CD14-positive monocyte (primary cell): Measurements from ENCODE around the gene DPP6. TPM values are rescaled to one million over a fixed set of nuclear protein-coding genes. Genes with fewer than 3 reads are reported as not detected.

Experiments
- DNase-seq, 3 donors: peaks; one replicate each; pipeline ENCODE4 v3.0.0-alpha.2; 2011 to 2022
- H2AFZ ChIP-seq: 2 replicates; pipeline ENCODE4 v1.6.0; 2012; ENCODE audit warnings: mild to moderate bottlenecking, low read depth, low read length, inconsistent platforms; ENCODE audit not compliant: insufficient read depth, poor library complexity, severe bottlenecking
- H3K27ac ChIP-seq, 2 donors: 1 replicate in 1 of 2; 2 replicates in 1 of 2; pipeline ENCODE4 v1.5.1; 2012 to 2013; ENCODE audit warnings: low read length in 2 of 2, control low read depth in 1 of 2, inconsistent platforms in 1 of 2, low read depth in 1 of 2, mild to moderate bottlenecking in 1 of 2
- H3K27me3 ChIP-seq, 2 donors: one replicate each; pipeline versions ENCODE4 v1.6.0 to v1.6.1; 2011 to 2013; ENCODE audit warnings: low read length in 2 of 2; ENCODE audit not compliant: control insufficient read depth in 2 of 2, insufficient read depth in 2 of 2
- H3K36me3 ChIP-seq, 2 donors: replicated peaks in 1 of 2; 1 replicate in 1 of 2; 2 replicates in 1 of 2; pipeline versions ENCODE4 v1.5.1 to v1.6.1; 2012 to 2013; ENCODE audit warnings: low read length in 2 of 2, control low read depth in 1 of 2, inconsistent platforms in 1 of 2, mild to moderate bottlenecking in 1 of 2; ENCODE audit not compliant: insufficient read depth in 2 of 2, control insufficient read depth in 1 of 2
- H3K4me1 ChIP-seq, 2 donors: 1 replicate in 1 of 2; 2 replicates in 1 of 2; pipeline versions ENCODE4 v1.5.1 to v1.6.1; 2012 to 2013; ENCODE audit warnings: low read length in 2 of 2, control low read depth in 1 of 2, inconsistent platforms in 1 of 2, mild to moderate bottlenecking in 1 of 2, moderate library complexity in 1 of 2; ENCODE audit not compliant: insufficient read depth in 2 of 2, control insufficient read depth in 1 of 2
- H3K4me2 ChIP-seq: replicated peaks from 2 replicates; pipeline ENCODE3; 2012; ENCODE audit warnings: low read length, moderate library complexity, mild to moderate bottlenecking; ENCODE audit not compliant: poor library complexity, severe bottlenecking; ENCODE audit errors: extremely low read depth
- H3K4me3 ChIP-seq, 3 experiments: fragments of 200-600 bp in 1 of 3; sonication (generic) in 1 of 3; replicated peaks in 1 of 3; 1 replicate in 2 of 3; 2 replicates in 1 of 3; pipeline ENCODE4 v1.5.1; 2011 to 2013; ENCODE audit warnings: low read length in 3 of 3, mild to moderate bottlenecking in 3 of 3, control low read depth in 2 of 3, low read depth in 2 of 3, inconsistent platforms in 1 of 3, moderate library complexity in 1 of 3
- H3K79me2 ChIP-seq: 2 replicates; pipeline ENCODE4 v1.6.0; 2012; ENCODE audit warnings: mild to moderate bottlenecking, control low read depth, inconsistent platforms, low read length, moderate library complexity; ENCODE audit not compliant: insufficient read depth
- H3K9ac ChIP-seq: 2 replicates; pipeline ENCODE4 v1.6.0; 2017; ENCODE audit warnings: low read length, mild to moderate bottlenecking; ENCODE audit not compliant: insufficient read depth, poor library complexity, severe bottlenecking
- H3K9me3 ChIP-seq, 2 donors: replicated peaks in 1 of 2; 1 replicate in 1 of 2; 2 replicates in 1 of 2; pipeline versions ENCODE4 v1.5.1 to v1.6.1; 2012 to 2013; ENCODE audit warnings: low read length in 2 of 2, control low read depth in 1 of 2; ENCODE audit not compliant: control insufficient read depth in 1 of 2, insufficient read depth in 1 of 2
- H4K20me1 ChIP-seq: 2 replicates; pipeline ENCODE4 v1.6.0; 2012; ENCODE audit warnings: mild to moderate bottlenecking, low read length, control low read depth, moderate library complexity; ENCODE audit not compliant: insufficient read depth
- H3K27ac Mint-ChIP-seq, 7 donors: one replicate each; pipeline ENCODE4 v1.8.0; 2020; ENCODE audit warnings: mild to moderate bottlenecking in 7 of 7, mixed read lengths in 7 of 7, moderate library complexity in 6 of 7, inconsistent platforms in 2 of 7
- H3K27me3 Mint-ChIP-seq, 3 donors: one replicate each; pipeline ENCODE4 v1.8.0; 2021 to 2022; ENCODE audit warnings: low read depth in 3 of 3, mild to moderate bottlenecking in 3 of 3, mixed read lengths in 3 of 3, moderate library complexity in 3 of 3, inconsistent platforms in 1 of 3
- H3K36me3 Mint-ChIP-seq, 2 donors: one replicate each; pipeline ENCODE4 v1.8.0; 2020; ENCODE audit warnings: mixed read lengths in 2 of 2, inconsistent platforms in 1 of 2, mild to moderate bottlenecking in 1 of 2
- H3K4me1 Mint-ChIP-seq: one replicate; pipeline ENCODE4 v1.8.0; 2020; ENCODE audit warnings: mild to moderate bottlenecking, mixed read lengths
- H3K4me3 Mint-ChIP-seq, 2 donors: one replicate each; pipeline ENCODE4 v1.8.0; 2020; ENCODE audit warnings: mild to moderate bottlenecking in 2 of 2, mixed read lengths in 2 of 2, moderate library complexity in 1 of 2
- H3K9me3 Mint-ChIP-seq, 7 donors: one replicate each; pipeline ENCODE4 v1.8.0; 2020 to 2022; ENCODE audit warnings: mixed read lengths in 7 of 7, mild to moderate bottlenecking in 6 of 7, moderate library complexity in 6 of 7, inconsistent platforms in 2 of 7
- WGBS: methylation state at CpG from one replicate; pipeline ENCODE4 v1.1.5; 2013; ENCODE audit warnings: missing lambda C conversion rate; ENCODE audit not compliant: insufficient coverage; 5-methylcytosine and 5-hydroxymethylcytosine counted together
- intact Hi-C, 2 donors: fragments of 100-400 bp; cut with micrococcal nuclease; formaldehyde crosslinking; loops; one replicate each; pipeline versions ENCODE4 v1.15.0 to v1.15.1; 2023
- polyA plus RNA-seq, 3 donors: library from polyadenylated mRNA; depleted of rRNA in 1 of 3; unstranded in 2 of 3; stranded (reverse) in 1 of 3; fragments of 300-500 nt in 2 of 3; fragments of >200 nt in 1 of 3; fragmentation: Illumina TruSeq in 2 of 3; gene quantifications; 1 replicate in 2 of 3; 2 replicates in 1 of 3; pipeline ENCODE4 v1.2.3, GENCODE V29; 2012 to 2021
- TF ChIP-seq, protein P1 (sequence below): fragments of 200-600 bp; IDR thresholded peaks from one replicate; pipeline ENCODE4 v1.8.0; 2022; ENCODE audit warnings: antibody characterized with exemption, mild to moderate bottlenecking

Gene DPP6
- polyA plus RNA-seq, 3 donors = not detected

- H4K20me1 ChIP-seq = no peaks in the 10 kb centered on the region
- H3K27ac ChIP-seq = no peak overlapping the region
- H3K4me3 Mint-ChIP-seq = no peak overlapping the region
- intact Hi-C loops = no loop called here
- no peaks in the 10 kb centered on the region for H3K9me3 ChIP-seq
- H3K4me3 ChIP-seq = no peak overlapping the region
- H3K27ac Mint-ChIP-seq = no peak overlapping the region
- TF ChIP-seq, protein P1, sequence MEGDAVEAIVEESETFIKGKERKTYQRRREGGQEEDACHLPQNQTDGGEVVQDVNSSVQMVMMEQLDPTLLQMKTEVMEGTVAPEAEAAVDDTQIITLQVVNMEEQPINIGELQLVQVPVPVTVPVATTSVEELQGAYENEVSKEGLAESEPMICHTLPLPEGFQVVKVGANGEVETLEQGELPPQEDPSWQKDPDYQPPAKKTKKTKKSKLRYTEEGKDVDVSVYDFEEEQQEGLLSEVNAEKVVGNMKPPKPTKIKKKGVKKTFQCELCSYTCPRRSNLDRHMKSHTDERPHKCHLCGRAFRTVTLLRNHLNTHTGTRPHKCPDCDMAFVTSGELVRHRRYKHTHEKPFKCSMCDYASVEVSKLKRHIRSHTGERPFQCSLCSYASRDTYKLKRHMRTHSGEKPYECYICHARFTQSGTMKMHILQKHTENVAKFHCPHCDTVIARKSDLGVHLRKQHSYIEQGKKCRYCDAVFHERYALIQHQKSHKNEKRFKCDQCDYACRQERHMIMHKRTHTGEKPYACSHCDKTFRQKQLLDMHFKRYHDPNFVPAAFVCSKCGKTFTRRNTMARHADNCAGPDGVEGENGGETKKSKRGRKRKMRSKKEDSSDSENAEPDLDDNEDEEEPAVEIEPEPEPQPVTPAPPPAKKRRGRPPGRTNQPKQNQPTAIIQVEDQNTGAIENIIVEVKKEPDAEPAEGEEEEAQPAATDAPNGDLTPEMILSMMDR = no peak
- no peak overlapping the region for H3K9ac ChIP-seq
- H3K9me3 Mint-ChIP-seq = peaks cover 0 to 6% (median 0%) of the 10 kb centered on the region in 7 donors
- H3K36me3 Mint-ChIP-seq = no peaks in the 10 kb centered on the region
- 92% methylated on average over 7 of the region's 13 CpGs for WGBS
- H3K27me3 Mint-ChIP-seq = peaks cover 5 to 16% (median 5%) of the 10 kb centered on the region in 3 donors
- no peaks in the 10 kb centered on the region for H3K4me1 ChIP-seq
- H3K4me1 Mint-ChIP-seq = no peaks in the 10 kb centered on the region
- no peak for DNase-seq
- no peak overlapping the region for H2AFZ ChIP-seq
- no peaks in the 10 kb centered on the region for H3K27me3 ChIP-seq
- H3K79me2 ChIP-seq = no peaks in the 10 kb centered on the region
- no peak overlapping the region for H3K4me2 ChIP-seq
- H3K36me3 ChIP-seq = no peaks in the 10 kb centered on the region
Measured at GRCh38 chr7:154795437-154795836, 743.2 kb downstream of the DPP6 start.

- Histone ChIP-seq H2AFZ (no peak overlapping the region), H3K27ac (no peak overlapping the region), H3K9ac (no peak overlapping the region), H3K4me3 (no peak overlapping the region), H3K27me3 (no peaks in the 10 kb centered on the region), H4K20me1 (no peaks in the 10 kb centered on the region), H3K9me3 (peaks cover 4 to 5% of the 10 kb centered on the region in 2 donors), H3K79me2 (no peaks in the 10 kb centered on the region), H3K4me1 (no peaks in the 10 kb centered on the region), H3K36me3 (no peaks in the 10 kb centered on the region), H3K4me2 (no peak overlapping the region)
- H3K4me1 Mint-ChIP-seq = no peaks in the 10 kb centered on the region
- no peak for DNase-seq
- intact Hi-C loops = no loop called here
- H3K9me3 Mint-ChIP-seq = peaks cover 4 to 28% (median 9%) of the 10 kb centered on the region in 7 donors
- TF ChIP-seq, protein P1 = no peak
- no peaks in the 10 kb centered on the region for H3K36me3 Mint-ChIP-seq
- H3K27ac Mint-ChIP-seq = no peak overlapping the region
- WGBS = 95% methylated on average over 3 of the region's 3 CpGs
- H3K27me3 Mint-ChIP-seq = peaks cover 0 to 7% (median 0%) of the 10 kb centered on the region in 3 donors
- H3K4me3 Mint-ChIP-seq = no peak overlapping the region
Measured at GRCh38 chr7:154804449-154804848, 752.3 kb downstream of the DPP6 start.
